WTC11 (cell line): Measurements from ENCODE around the gene C20orf204.
A peak's percentile ranks its signal among the peaks of the same experiment; 100 is the strongest.

ENCODE experiments used
- JUN ChIP-seq: sonication (generic); formaldehyde crosslinking; IDR thresholded peaks from 2 replicates; pipeline ENCODE4 v1.8.0; 2023; ENCODE audit warnings: mild to moderate bottlenecking, missing genetic modification reagents
- TF ChIP-seq, protein P1 (sequence below): fragments of 200-600 bp; IDR thresholded peaks from 2 replicates; pipeline ENCODE4 v1.8.0; 2022; ENCODE audit warnings: antibody characterized with exemption
- TF ChIP-seq, protein P2 (sequence below): sonication (generic); formaldehyde crosslinking; conservative IDR thresholded peaks from 2 replicates; pipeline ENCODE4 v1.8.1; 2022; ENCODE audit warnings: mild to moderate bottlenecking, missing genetic modification reagents
- TF ChIP-seq, protein P3 (sequence below): fragments of 250-450 bp; sonication (Bioruptor Pico); IDR thresholded peaks from 2 replicates; pipeline ENCODE4 v1.9.0; 2021; ENCODE audit warnings: mild to moderate bottlenecking, borderline replicate concordance
- TF ChIP-seq, protein P4 (sequence below): sonication (generic); formaldehyde crosslinking; IDR thresholded peaks from 2 replicates; pipeline ENCODE4 v1.8.0; 2022; ENCODE audit warnings: mild to moderate bottlenecking, missing genetic modification reagents

DNA sequence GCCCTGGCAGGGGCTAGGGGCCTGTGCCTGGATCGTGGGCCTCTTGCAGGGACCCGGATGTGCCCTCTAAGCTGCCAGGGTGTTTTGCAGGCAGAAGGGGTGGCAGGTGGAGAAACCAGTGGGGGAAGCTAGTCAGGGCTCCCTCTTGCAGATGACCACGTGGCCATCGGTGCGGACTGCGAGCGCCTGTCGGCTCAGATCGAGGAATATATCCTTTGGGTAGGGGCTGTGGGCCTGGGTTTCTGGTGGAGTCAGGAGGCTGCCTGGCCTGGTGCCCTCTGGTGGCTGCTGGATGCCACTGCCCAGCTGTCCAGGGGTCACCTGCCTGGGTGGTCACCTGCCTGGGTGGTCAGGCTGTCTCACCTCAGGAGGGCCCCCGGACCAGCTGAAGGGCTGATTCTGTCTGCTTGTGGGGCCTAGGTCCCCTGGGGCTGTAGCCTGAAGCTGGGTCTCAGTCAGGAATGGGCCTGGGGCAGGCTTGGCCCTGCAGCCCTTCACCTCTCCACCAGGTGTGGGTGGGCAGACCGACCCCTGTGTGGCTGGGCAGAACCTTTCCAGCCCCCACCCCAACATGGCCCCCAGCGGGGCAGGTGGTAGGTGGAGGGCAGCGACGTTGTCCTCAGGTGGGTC is 33.7 kb downstream of the C20orf204 start:
- TF ChIP-seq, protein P1, sequence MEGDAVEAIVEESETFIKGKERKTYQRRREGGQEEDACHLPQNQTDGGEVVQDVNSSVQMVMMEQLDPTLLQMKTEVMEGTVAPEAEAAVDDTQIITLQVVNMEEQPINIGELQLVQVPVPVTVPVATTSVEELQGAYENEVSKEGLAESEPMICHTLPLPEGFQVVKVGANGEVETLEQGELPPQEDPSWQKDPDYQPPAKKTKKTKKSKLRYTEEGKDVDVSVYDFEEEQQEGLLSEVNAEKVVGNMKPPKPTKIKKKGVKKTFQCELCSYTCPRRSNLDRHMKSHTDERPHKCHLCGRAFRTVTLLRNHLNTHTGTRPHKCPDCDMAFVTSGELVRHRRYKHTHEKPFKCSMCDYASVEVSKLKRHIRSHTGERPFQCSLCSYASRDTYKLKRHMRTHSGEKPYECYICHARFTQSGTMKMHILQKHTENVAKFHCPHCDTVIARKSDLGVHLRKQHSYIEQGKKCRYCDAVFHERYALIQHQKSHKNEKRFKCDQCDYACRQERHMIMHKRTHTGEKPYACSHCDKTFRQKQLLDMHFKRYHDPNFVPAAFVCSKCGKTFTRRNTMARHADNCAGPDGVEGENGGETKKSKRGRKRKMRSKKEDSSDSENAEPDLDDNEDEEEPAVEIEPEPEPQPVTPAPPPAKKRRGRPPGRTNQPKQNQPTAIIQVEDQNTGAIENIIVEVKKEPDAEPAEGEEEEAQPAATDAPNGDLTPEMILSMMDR: peak; percentile 84
- TF ChIP-seq, protein P2, sequence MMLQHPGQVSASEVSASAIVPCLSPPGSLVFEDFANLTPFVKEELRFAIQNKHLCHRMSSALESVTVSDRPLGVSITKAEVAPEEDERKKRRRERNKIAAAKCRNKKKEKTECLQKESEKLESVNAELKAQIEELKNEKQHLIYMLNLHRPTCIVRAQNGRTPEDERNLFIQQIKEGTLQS (CRISPR knock-in tag): no peak
- TF ChIP-seq, protein P3, sequence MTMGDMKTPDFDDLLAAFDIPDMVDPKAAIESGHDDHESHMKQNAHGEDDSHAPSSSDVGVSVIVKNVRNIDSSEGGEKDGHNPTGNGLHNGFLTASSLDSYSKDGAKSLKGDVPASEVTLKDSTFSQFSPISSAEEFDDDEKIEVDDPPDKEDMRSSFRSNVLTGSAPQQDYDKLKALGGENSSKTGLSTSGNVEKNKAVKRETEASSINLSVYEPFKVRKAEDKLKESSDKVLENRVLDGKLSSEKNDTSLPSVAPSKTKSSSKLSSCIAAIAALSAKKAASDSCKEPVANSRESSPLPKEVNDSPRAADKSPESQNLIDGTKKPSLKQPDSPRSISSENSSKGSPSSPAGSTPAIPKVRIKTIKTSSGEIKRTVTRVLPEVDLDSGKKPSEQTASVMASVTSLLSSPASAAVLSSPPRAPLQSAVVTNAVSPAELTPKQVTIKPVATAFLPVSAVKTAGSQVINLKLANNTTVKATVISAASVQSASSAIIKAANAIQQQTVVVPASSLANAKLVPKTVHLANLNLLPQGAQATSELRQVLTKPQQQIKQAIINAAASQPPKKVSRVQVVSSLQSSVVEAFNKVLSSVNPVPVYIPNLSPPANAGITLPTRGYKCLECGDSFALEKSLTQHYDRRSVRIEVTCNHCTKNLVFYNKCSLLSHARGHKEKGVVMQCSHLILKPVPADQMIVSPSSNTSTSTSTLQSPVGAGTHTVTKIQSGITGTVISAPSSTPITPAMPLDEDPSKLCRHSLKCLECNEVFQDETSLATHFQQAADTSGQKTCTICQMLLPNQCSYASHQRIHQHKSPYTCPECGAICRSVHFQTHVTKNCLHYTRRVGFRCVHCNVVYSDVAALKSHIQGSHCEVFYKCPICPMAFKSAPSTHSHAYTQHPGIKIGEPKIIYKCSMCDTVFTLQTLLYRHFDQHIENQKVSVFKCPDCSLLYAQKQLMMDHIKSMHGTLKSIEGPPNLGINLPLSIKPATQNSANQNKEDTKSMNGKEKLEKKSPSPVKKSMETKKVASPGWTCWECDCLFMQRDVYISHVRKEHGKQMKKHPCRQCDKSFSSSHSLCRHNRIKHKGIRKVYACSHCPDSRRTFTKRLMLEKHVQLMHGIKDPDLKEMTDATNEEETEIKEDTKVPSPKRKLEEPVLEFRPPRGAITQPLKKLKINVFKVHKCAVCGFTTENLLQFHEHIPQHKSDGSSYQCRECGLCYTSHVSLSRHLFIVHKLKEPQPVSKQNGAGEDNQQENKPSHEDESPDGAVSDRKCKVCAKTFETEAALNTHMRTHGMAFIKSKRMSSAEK: no peak
- TF ChIP-seq, protein P4, sequence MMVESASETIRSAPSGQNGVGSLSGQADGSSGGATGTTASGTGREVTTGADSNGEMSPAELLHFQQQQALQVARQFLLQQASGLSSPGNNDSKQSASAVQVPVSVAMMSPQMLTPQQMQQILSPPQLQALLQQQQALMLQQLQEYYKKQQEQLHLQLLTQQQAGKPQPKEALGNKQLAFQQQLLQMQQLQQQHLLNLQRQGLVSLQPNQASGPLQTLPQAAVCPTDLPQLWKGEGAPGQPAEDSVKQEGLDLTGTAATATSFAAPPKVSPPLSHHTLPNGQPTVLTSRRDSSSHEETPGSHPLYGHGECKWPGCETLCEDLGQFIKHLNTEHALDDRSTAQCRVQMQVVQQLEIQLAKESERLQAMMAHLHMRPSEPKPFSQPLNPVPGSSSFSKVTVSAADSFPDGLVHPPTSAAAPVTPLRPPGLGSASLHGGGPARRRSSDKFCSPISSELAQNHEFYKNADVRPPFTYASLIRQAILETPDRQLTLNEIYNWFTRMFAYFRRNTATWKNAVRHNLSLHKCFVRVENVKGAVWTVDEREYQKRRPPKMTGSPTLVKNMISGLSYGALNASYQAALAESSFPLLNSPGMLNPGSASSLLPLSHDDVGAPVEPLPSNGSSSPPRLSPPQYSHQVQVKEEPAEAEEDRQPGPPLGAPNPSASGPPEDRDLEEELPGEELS: no peak
- TF ChIP-seq JUN: no peak
